Trophoblast cell (in vitro differentiated cells and primary cell): ENCODE results near the gene PSMB11.

ENCODE experiments used
- DNase-seq, 2 donors: peaks; one replicate each; pipeline ENCODE4 v3.0.0-alpha.2; 2016
- H2AFZ ChIP-seq: 2 replicates; pipeline ENCODE4 v1.6.1; 2013; ENCODE audit warnings: low read length, moderate library complexity, mild to moderate bottlenecking; ENCODE audit not compliant: insufficient read depth, poor library complexity
- H2AK5ac ChIP-seq: 2 replicates; pipeline ENCODE4 v1.6.1; 2013; ENCODE audit warnings: mild to moderate bottlenecking, low read length
- H2BK120ac ChIP-seq: 2 replicates; pipeline ENCODE4 v1.6.1; 2013; ENCODE audit warnings: low read length, mild to moderate bottlenecking, moderate library complexity; ENCODE audit not compliant: insufficient read depth, poor library complexity
- H2BK12ac ChIP-seq: 2 replicates; pipeline ENCODE4 v1.6.1; 2013; ENCODE audit warnings: mild to moderate bottlenecking, low read length, moderate library complexity
- H2BK5ac ChIP-seq: 2 replicates; pipeline ENCODE4 v1.6.1; 2013; ENCODE audit warnings: low read length, low read depth, moderate library complexity, mild to moderate bottlenecking; ENCODE audit not compliant: poor library complexity
- H3K14ac ChIP-seq: 2 replicates; pipeline ENCODE4 v1.6.1; 2013; ENCODE audit warnings: mild to moderate bottlenecking, low read length
- H3K18ac ChIP-seq: 2 replicates; pipeline ENCODE4 v1.6.1; 2013; ENCODE audit warnings: mild to moderate bottlenecking, low read length
- H3K23ac ChIP-seq: 2 replicates; pipeline ENCODE4 v1.6.1; 2013; ENCODE audit warnings: low read length
- H3K27ac ChIP-seq: 2 replicates; pipeline ENCODE4 v1.5.1; 2013; ENCODE audit warnings: low read depth, mild to moderate bottlenecking, inconsistent platforms, low read length, moderate library complexity
- H3K27me3 ChIP-seq: 2 replicates; pipeline ENCODE4 v1.6.1; 2013; ENCODE audit warnings: inconsistent platforms, mild to moderate bottlenecking, low read length, moderate library complexity; ENCODE audit not compliant: insufficient read depth
- H3K36me3 ChIP-seq, 2 experiments: 1 replicate in 1 of 2; 2 replicates in 1 of 2; pipeline ENCODE4 v1.6.1; 2013; ENCODE audit warnings: low read length in 2 of 2, mild to moderate bottlenecking in 2 of 2, moderate library complexity in 1 of 2; ENCODE audit not compliant: insufficient read depth in 2 of 2, control insufficient read depth in 1 of 2
- H3K4ac ChIP-seq: 2 replicates; pipeline ENCODE4 v1.6.1; 2013; ENCODE audit warnings: low read depth, mild to moderate bottlenecking, low read length, moderate library complexity
- H3K4me1 ChIP-seq, 2 experiments: 1 replicate in 1 of 2; 2 replicates in 1 of 2; pipeline ENCODE4 v1.6.1; 2013; ENCODE audit warnings: low read length in 2 of 2, mild to moderate bottlenecking in 2 of 2, moderate library complexity in 1 of 2; ENCODE audit not compliant: insufficient read depth in 2 of 2, control insufficient read depth in 1 of 2
- H3K4me2 ChIP-seq: 2 replicates; pipeline ENCODE4 v1.6.1; 2013; ENCODE audit warnings: inconsistent platforms, mild to moderate bottlenecking, low read length, moderate library complexity
- H3K4me3 ChIP-seq: 2 replicates; pipeline ENCODE4 v1.5.1; 2013; ENCODE audit warnings: mild to moderate bottlenecking, low read depth, low read length, inconsistent platforms
- H3K79me1 ChIP-seq: one replicate; pipeline ENCODE4 v1.6.1; 2013; ENCODE audit warnings: low read length
- H3K79me2 ChIP-seq: 2 replicates; pipeline ENCODE4 v1.6.1; 2013; ENCODE audit warnings: low read length, mild to moderate bottlenecking; ENCODE audit not compliant: control insufficient read depth, insufficient read depth, poor library complexity
- H3K9ac ChIP-seq: 2 replicates; pipeline ENCODE4 v1.6.1; 2013; ENCODE audit warnings: mild to moderate bottlenecking, low read length
- H3K9me3 ChIP-seq: 2 replicates; pipeline ENCODE4 v1.6.1; 2013; ENCODE audit warnings: low read depth, mild to moderate bottlenecking, control low read depth, inconsistent platforms, low read length; ENCODE audit not compliant: insufficient read depth
- H4K12ac ChIP-seq: 2 replicates; pipeline ENCODE4 v1.6.1; 2013; ENCODE audit warnings: low read depth, mild to moderate bottlenecking, low read length, moderate library complexity
- H4K8ac ChIP-seq: 2 replicates; pipeline ENCODE4 v1.6.1; 2013; ENCODE audit warnings: low read depth, mild to moderate bottlenecking, low read length, moderate library complexity
- H4K91ac ChIP-seq: one replicate; pipeline ENCODE4 v1.6.1; 2013; ENCODE audit warnings: low read depth, mild to moderate bottlenecking, low read length, moderate library complexity
- WGBS: extraction: QIAGEN DNeasy Blood & Tissue Kit; methylation state at CpG from one replicate; pipeline ENCODE4 v1.1.7; 2013; ENCODE audit warnings: missing lambda C conversion rate; ENCODE audit not compliant: insufficient read length, insufficient coverage; ENCODE audit errors: extremely low coverage; 5-methylcytosine and 5-hydroxymethylcytosine counted together

PSMB11 gene

DNA sequence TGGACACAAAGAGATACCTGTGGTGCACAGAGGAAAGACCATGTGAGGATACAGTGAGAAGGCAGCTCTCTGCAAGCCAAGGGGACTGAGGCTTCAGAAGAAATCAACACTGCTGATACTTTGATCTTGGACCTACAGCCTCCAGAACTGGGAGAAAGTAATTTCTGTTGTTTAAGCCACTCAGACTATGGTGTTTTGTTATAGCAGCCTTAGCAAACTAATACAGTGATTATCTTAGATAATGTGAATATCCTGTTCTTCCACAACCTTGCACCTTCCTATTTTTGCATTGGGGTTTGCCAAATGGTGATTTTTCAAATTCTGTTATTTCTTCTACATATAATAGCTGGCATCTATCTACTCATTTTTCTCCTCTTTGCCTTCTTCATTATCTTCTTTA, 23.9 kb upstream of the PSMB11 start:
- no peak overlapping the region for H3K9ac ChIP-seq
- H4K8ac ChIP-seq = no peak overlapping the region
- no peak overlapping the region for H3K4ac ChIP-seq
- no peak overlapping the region for H3K4me2 ChIP-seq
- no peak overlapping the region for H3K27ac ChIP-seq
- H4K12ac ChIP-seq = no peak overlapping the region
- no peak overlapping the region for H2AFZ ChIP-seq
- H3K79me1 ChIP-seq = no peaks in the 10 kb centered on the region
- H3K14ac ChIP-seq = no peak overlapping the region
- H3K4me1 ChIP-seq = no peaks in the 10 kb centered on the region
- H3K4me3 ChIP-seq = no peak overlapping the region
- H4K91ac ChIP-seq = no peak overlapping the region
- no peaks in the 10 kb centered on the region for H3K9me3 ChIP-seq
- H2BK12ac ChIP-seq = no peak overlapping the region
- no peak overlapping the region for H3K18ac ChIP-seq
- H3K27me3 ChIP-seq = no peaks in the 10 kb centered on the region
- H2BK5ac ChIP-seq = no peak overlapping the region
- H3K36me3 ChIP-seq = no peaks in the 10 kb centered on the region
- H3K79me2 ChIP-seq = no peaks in the 10 kb centered on the region
- no peak overlapping the region for H2BK120ac ChIP-seq
- no peak for DNase-seq
- H3K23ac ChIP-seq = no peak overlapping the region
- H2AK5ac ChIP-seq = no peak overlapping the region

- H3K4me3 ChIP-seq = no peak overlapping the region
- H3K79me1 ChIP-seq = no peaks in the 10 kb centered on the region
- WGBS = no CpG with 5 or more reads among the region's 7 CpGs
- H3K36me3 ChIP-seq = peaks cover 4 to 7% of the 10 kb centered on the region in 2 experiments
- H3K4me1 ChIP-seq = no peaks in the 10 kb centered on the region
- no peak for DNase-seq
- no peak overlapping the region for H2AFZ ChIP-seq
- H3K27ac ChIP-seq = no peak overlapping the region
- H2BK5ac ChIP-seq = no peak overlapping the region
- H2BK120ac ChIP-seq = no peak overlapping the region
- no peak overlapping the region for H4K91ac ChIP-seq
- H3K79me2 ChIP-seq = no peaks in the 10 kb centered on the region
- no peak overlapping the region for H2AK5ac ChIP-seq
- no peaks in the 10 kb centered on the region for H3K27me3 ChIP-seq
- no peak overlapping the region for H3K4me2 ChIP-seq
- H3K4ac ChIP-seq = no peak overlapping the region
- no peak overlapping the region for H3K23ac ChIP-seq
- no peak overlapping the region for H3K18ac ChIP-seq
- no peak overlapping the region for H4K12ac ChIP-seq
- no peak overlapping the region for H4K8ac ChIP-seq
- H3K14ac ChIP-seq = no peak overlapping the region
- H3K9me3 ChIP-seq = no peaks in the 10 kb centered on the region
- H3K9ac ChIP-seq = no peak overlapping the region
- H2BK12ac ChIP-seq = no peak overlapping the region
Observed at GRCh38 chr14:23020143-23021128, 21.6 kb upstream of the PSMB11 start.

GRCh38 chr14:23021434-23021833, 20.6 kb upstream of the PSMB11 start:
- H2AFZ ChIP-seq = no peak overlapping the region
- no peak overlapping the region for H2AK5ac ChIP-seq
- H3K79me1 ChIP-seq = no peaks in the 10 kb centered on the region
- H3K36me3 ChIP-seq = peaks cover 11 to 17% of the 10 kb centered on the region in 2 experiments
- H3K9ac ChIP-seq = no peak overlapping the region
- no peak overlapping the region for H3K4me2 ChIP-seq
- no peaks in the 10 kb centered on the region for H3K79me2 ChIP-seq
- H3K4me1 ChIP-seq = no peaks in the 10 kb centered on the region
- H3K23ac ChIP-seq = no peak overlapping the region
- H3K27me3 ChIP-seq = no peaks in the 10 kb centered on the region
- no peak overlapping the region for H2BK5ac ChIP-seq
- H4K8ac ChIP-seq = no peak overlapping the region
- H3K18ac ChIP-seq = no peak overlapping the region
- no peak overlapping the region for H2BK120ac ChIP-seq
- no peak overlapping the region for H3K27ac ChIP-seq
- no peak overlapping the region for H4K12ac ChIP-seq
- H3K9me3 ChIP-seq = no peaks in the 10 kb centered on the region
- H2BK12ac ChIP-seq = no peak overlapping the region
- no peak overlapping the region for H3K14ac ChIP-seq
- no peak overlapping the region for H3K4me3 ChIP-seq
- no peak overlapping the region for H3K4ac ChIP-seq
- DNase-seq = no peak
- no peak overlapping the region for H4K91ac ChIP-seq
- WGBS = no CpG with 5 or more reads among the region's 9 CpGs

- no peak overlapping the region for H3K9ac ChIP-seq
- no peak overlapping the region for H3K4me2 ChIP-seq
- H4K12ac ChIP-seq = no peak overlapping the region
- H3K9me3 ChIP-seq = no peaks in the 10 kb centered on the region
- no peaks in the 10 kb centered on the region for H3K79me1 ChIP-seq
- H3K27ac ChIP-seq = no peak overlapping the region
- no peak overlapping the region for H4K91ac ChIP-seq
- no peak overlapping the region for H3K14ac ChIP-seq
- H3K4me1 ChIP-seq = no peaks in the 10 kb centered on the region
- no peak for DNase-seq
- H3K79me2 ChIP-seq = no peaks in the 10 kb centered on the region
- no peak overlapping the region for H4K8ac ChIP-seq
- no peak overlapping the region for H3K23ac ChIP-seq
- H2BK12ac ChIP-seq = no peak overlapping the region
- H2BK5ac ChIP-seq = no peak overlapping the region
- H2BK120ac ChIP-seq = no peak overlapping the region
- H2AK5ac ChIP-seq = no peak overlapping the region
- H3K18ac ChIP-seq = no peak overlapping the region
- peaks cover 14 to 18% of the 10 kb centered on the region in 2 experiments for H3K36me3 ChIP-seq
- no peak overlapping the region for H3K4ac ChIP-seq
- H2AFZ ChIP-seq = no peak overlapping the region
- WGBS = no CpG with 5 or more reads among the region's 7 CpGs
- no peaks in the 10 kb centered on the region for H3K27me3 ChIP-seq
- no peak overlapping the region for H3K4me3 ChIP-seq
Observed at GRCh38 chr14:23021889-23022442, 20.0 kb upstream of the PSMB11 start.
